K562 (cell line): Measurements from ENCODE around the gene PTH1R. TPM values are rescaled to one million over a fixed set of nuclear protein-coding genes. Genes with fewer than 3 reads are reported as not detected.

Experiments used
- ATAC-seq: fragments of 200-7000 bp; cut with Tn5 transposase; 3 replicates; pipeline ENCODE4 v1.9.1; 2020; ENCODE audit warnings: moderate library complexity
- BruUV-seq: library from RNA; stranded (reverse); fragments of 400-500 nt; replicated peaks from 2 replicates; lab custom pipeline; 2021; lab: Mats Ljungman, UMichigan
- CTCF ChIA-PET: fragments of 300-600 bp; formaldehyde crosslinking; extraction: SDS; loops from one replicate; lab custom pipeline; 2021; ENCODE audit warnings: low intra/inter-chr PET ratio; lab: Yijun Ruan, JAX
- POLR2A ChIA-PET: fragments of 300-600, 350-650 bp; sonication (Branson Sonifier 250); formaldehyde crosslinking; extraction: SDS; loops from one replicate; lab custom pipeline; 2021; ENCODE audit warnings: antibody characterized with exemption, inconsistent platforms; lab: Yijun Ruan, JAX
- DNase-seq, 4 experiments: peaks; one replicate each; pipeline versions ENCODE4 v3.0.0 to v3.0.0-alpha.2; 2011 to 2018; ENCODE audit warnings: low spot score in 3 of 4, mixed read lengths in 3 of 4; ENCODE audit errors: extremely low read depth in 1 of 4
- FAIRE-seq: peaks from 2 replicates; lab custom pipeline; 2011; peaks lifted over from hg19 to GRCh38; lab: Jason Lieb, UNC
- H2AFZ ChIP-seq: 2 replicates; pipeline ENCODE4 v1.6.0; 2011; ENCODE audit warnings: low read depth, low read length, control low read depth, inconsistent platforms
- H3K27ac ChIP-seq: fragments of 200-600 bp; 3 replicates; pipeline ENCODE4 v1.8.0; 2011; ENCODE audit warnings: low read depth, mild to moderate bottlenecking, control low read depth, inconsistent platforms, low read length, moderate library complexity, mixed read lengths; ENCODE audit errors: extremely low read depth
- H3K27me3 ChIP-seq, 2 experiments: fragments of 300-600 bp in 1 of 2; 2 replicates in 1 of 2; 3 replicates in 1 of 2; pipeline versions ENCODE4 v1.6.0 to v1.8.0; 2011; ENCODE audit warnings: inconsistent platforms in 2 of 2, low read length in 2 of 2, mild to moderate bottlenecking in 1 of 2, mixed read lengths in 1 of 2, moderate library complexity in 1 of 2; ENCODE audit not compliant: control insufficient read depth in 2 of 2, insufficient read depth in 2 of 2
- H3K36me3 ChIP-seq: fragments of 300-600 bp; 3 replicates; pipeline ENCODE4 v1.8.0; 2011; ENCODE audit warnings: mild to moderate bottlenecking, low read length, inconsistent platforms; ENCODE audit not compliant: control insufficient read depth, insufficient read depth
- H3K4me1 ChIP-seq, 2 experiments: fragments of 200-600 bp in 1 of 2; replicated peaks in 1 of 2; 2 replicates in 1 of 2; 3 replicates in 1 of 2; pipeline versions ENCODE4 v1.5.1 to v1.8.0; 2011; ENCODE audit warnings: inconsistent platforms in 2 of 2, low read length in 2 of 2, mild to moderate bottlenecking in 1 of 2, mixed read lengths in 1 of 2, moderate library complexity in 1 of 2; ENCODE audit not compliant: control insufficient read depth in 2 of 2, insufficient read depth in 2 of 2
- H3K4me2 ChIP-seq: 2 replicates; pipeline ENCODE4 v1.6.1; 2011; ENCODE audit warnings: low read length, control low read depth, inconsistent platforms, mixed read lengths; ENCODE audit not compliant: insufficient read depth
- H3K4me3 ChIP-seq: fragments of 200-600 bp; sonication (generic), shearing (Covaris generic); 2 replicates; pipeline ENCODE4 v1.5.1; 2016; ENCODE audit warnings: control low read depth, inconsistent platforms
- H3K79me2 ChIP-seq: fragments of 200-600 bp; 3 replicates; pipeline ENCODE4 v1.8.0; 2011; ENCODE audit warnings: low read length, inconsistent platforms; ENCODE audit not compliant: control insufficient read depth, insufficient read depth
- H3K9ac ChIP-seq, 2 experiments: 2 replicates each; pipeline versions ENCODE4 v1.6.0 to v1.6.1; 2011; ENCODE audit warnings: low read depth in 2 of 2, low read length in 2 of 2, control low read depth in 1 of 2, inconsistent platforms in 1 of 2, mild to moderate bottlenecking in 1 of 2, mixed read lengths in 1 of 2; ENCODE audit not compliant: insufficient read depth in 1 of 2
- H3K9me1 ChIP-seq: one replicate; pipeline ENCODE4 v1.6.0; 2011; ENCODE audit warnings: inconsistent platforms, mild to moderate bottlenecking, low read length, moderate library complexity; ENCODE audit not compliant: control insufficient read depth, insufficient read depth
- H3K9me3 ChIP-seq: replicated peaks from 2 replicates; pipeline ENCODE4 v1.5.1; 2011; ENCODE audit warnings: low read depth, low read length, inconsistent platforms; ENCODE audit not compliant: control insufficient read depth, insufficient read depth
- H4K20me1 ChIP-seq: replicated peaks from 2 replicates; pipeline ENCODE4 v1.6.1; 2011; ENCODE audit warnings: low read length, inconsistent platforms, mixed read lengths; ENCODE audit not compliant: control insufficient read depth, insufficient read depth
- E2F6 ChIP-seq, 2 experiments: IDR thresholded peaks; 2 replicates each; pipeline ENCODE4 v1.6.1; 2011; ENCODE audit warnings: borderline replicate concordance in 1 of 2, control low read depth in 1 of 2, low read depth in 1 of 2, low read length in 1 of 2, mild to moderate bottlenecking in 1 of 2, mixed read lengths in 1 of 2, moderate library complexity in 1 of 2; ENCODE audit not compliant: insufficient read depth in 1 of 2, insufficient read length in 1 of 2, poor library complexity in 1 of 2, severe bottlenecking in 1 of 2; ENCODE audit errors: extremely low read depth in 1 of 2
- RBBP5 ChIP-seq: fragments of 200-600 bp; sonication (generic); IDR thresholded peaks from 2 replicates; pipeline ENCODE4 v1.6.1; 2012; ENCODE audit warnings: borderline replicate concordance, mild to moderate bottlenecking, low read length, control low read depth, inconsistent platforms; ENCODE audit not compliant: insufficient read depth, poor library complexity, severe bottlenecking
- RERE ChIP-seq: sonication (generic); formaldehyde crosslinking; IDR thresholded peaks from 2 replicates; pipeline ENCODE4 v1.8.0; 2023; ENCODE audit warnings: missing genetic modification reagents, mild to moderate bottlenecking, borderline replicate concordance
- TRIM28 ChIP-seq: fragments of 450-650 bp; IDR thresholded peaks from 2 replicates; pipeline ENCODE4 v1.6.1; 2017
- ZBED1 ChIP-seq: IDR thresholded peaks from 2 replicates; pipeline ENCODE4 v1.6.1; 2014
- ZBTB7A ChIP-seq: IDR thresholded peaks from 2 replicates; pipeline ENCODE4 v1.6.1; 2011; ENCODE audit warnings: low read depth, mild to moderate bottlenecking, low read length, moderate library complexity, borderline replicate concordance; ENCODE audit not compliant: control insufficient read depth
- WGBS: fragments of 100-300 bp; shearing (Covaris generic); methylation state at CpG from one replicate; pipeline ENCODE4 v1.1.6; 2016; ENCODE audit warnings: low coverage, mixed read lengths; ENCODE audit not compliant: insufficient coverage; ENCODE audit errors: missing lambda C conversion rate; 5-methylcytosine and 5-hydroxymethylcytosine counted together
- in situ Hi-C: fragments of 300-500 bp; cut with MboI; formaldehyde crosslinking; loops from 4 replicates; pipeline ENCODE4 v1.15.0; 2018; ENCODE audit warnings: inconsistent platforms, mixed read lengths
- intact Hi-C: fragments of 100-400 bp; cut with micrococcal nuclease; formaldehyde crosslinking; loops from 2 replicates; pipeline ENCODE4 v1.14.2; 2022
- polyA plus RNA-seq, 8 experiments: library from polyadenylated mRNA; depleted of rRNA in 4 of 8; stranded (reverse) in 5 of 8; unstranded in 3 of 8; fragments of >200 nt; fragmentation: Nextera tagmentation in 2 of 8; fragmentation: Illumina TruSeq in 1 of 8; extraction: Ambion mirVana in 2 of 8; extraction: Trizol in 1 of 8; gene quantifications; 2 replicates each; pipeline versions ENCODE4 v1.2.1 to v1.2.3, GENCODE V29; 2011 to 2014; ENCODE audit warnings: inconsistent platforms in 1 of 8, missing spikeins in 1 of 8
- total RNA-seq, 7 experiments: library from RNA; depleted of rRNA in 6 of 7; stranded (reverse); fragments of >200 nt in 6 of 7; fragmentation: Illumina TruSeq in 2 of 7; extraction: Trizol in 2 of 7; gene quantifications; 2 replicates each; pipeline versions ENCODE4 v1.2.1 to v1.2.3, GENCODE V29; 2011 to 2021; ENCODE audit warnings: low replicate concordance in 1 of 7

PTH1R gene
- total and polyA plus RNA-seq, 9 of the 15 experiments (the other 6 are each of a cell fraction or from before 2014, with no cell fraction given), result not detected

- Histone ChIP-seq H3K27ac (no peak overlapping the region), H3K9me1 (no peaks in the 10 kb centered on the region), H3K4me1 (peaks cover 0 to 4% of the 10 kb centered on the region in 2 experiments; a peak in 1 of 5 replicates), H3K9me3 (no peaks in the 10 kb centered on the region), H4K20me1 (peaks cover 17% of the 10 kb centered on the region), H3K79me2 (no peaks in the 10 kb centered on the region), H3K4me3 (no peak overlapping the region), H2AFZ (no peak overlapping the region), H3K27me3 (peaks cover 22 to 73% of the 10 kb centered on the region in 2 experiments), H3K4me2 (no peak overlapping the region), H3K36me3 (no peaks in the 10 kb centered on the region), H3K9ac (no peak overlapping the region)
- intact Hi-C loops, result no loop called here
- CTCF ChIA-PET, result no interaction called here
- 0 out of 2 replicates have a peak, but pooled peaks have one; percentile 22 for TF ChIP-seq ZBTB7A
- TF ChIP-seq E2F6 (IDR thresholded peaks at IDR 0.05; ENCODE audit: borderline replicate concordance in 1 of 2, extremely low read depth in 1 of 2, insufficient read depth in 1 of 2, insufficient read length in 1 of 2, low read depth in 1 of 2, low read length in 1 of 2, poor library complexity in 1 of 2, severe bottlenecking in 1 of 2), result peak in 1 of 2 experiments; percentile 28
- no peak for TF ChIP-seq ZBED1
- in situ Hi-C loops, result no loop called here
- FAIRE-seq, result no peak
- WGBS, result 3% methylated on average over 15 of the region's 18 CpGs
- ATAC-seq, result no peak
- no TSS peak for BruUV-seq
- POLR2A ChIA-PET, result interaction anchor here (0.6 kb wide), 1 partner anchor 76 kb away, joined by 4 read pairs; no protein-coding TSS in a partner anchor
- no peak for DNase-seq
These were observed 3.1 kb upstream of the PTH1R start for GRCh38 chr3:46874430-46874829.

GRCh38 chr3:46875560-46875959 is 2.0 kb upstream of the PTH1R start:
- H3K4me1 ChIP-seq, result peaks cover 0 to 4% of the 10 kb centered on the region in 2 experiments; a peak in 1 of 5 replicates
- H3K9me3 ChIP-seq, result no peaks in the 10 kb centered on the region
- ATAC-seq (no peak), DNase-seq (no peak), FAIRE-seq (no peak)
- H3K36me3 ChIP-seq, result no peaks in the 10 kb centered on the region
- POLR2A ChIA-PET, result interaction anchor here (1.0 kb wide), 1 partner anchor 13 kb away, joined by 5 read pairs; no protein-coding TSS in a partner anchor
- H3K4me2 ChIP-seq, result no peak overlapping the region
- peaks cover 19% of the 10 kb centered on the region for H4K20me1 ChIP-seq
- intact Hi-C loops (no loop called here), in situ Hi-C loops (no loop called here)
- no peak overlapping the region for H2AFZ ChIP-seq
- no TSS peak for BruUV-seq
- no peak overlapping the region for H3K4me3 ChIP-seq
- H3K27me3 ChIP-seq, result peaks cover 24 to 71% of the 10 kb centered on the region in 2 experiments
- H3K9ac ChIP-seq, result no peak overlapping the region
- CTCF ChIA-PET, result no interaction called here
- H3K79me2 ChIP-seq, result no peaks in the 10 kb centered on the region
- H3K9me1 ChIP-seq, result no peaks in the 10 kb centered on the region
- WGBS, result 11% methylated on average over 9 of the region's 9 CpGs
- H3K27ac ChIP-seq, result no peak overlapping the region
- TF ChIP-seq TRIM28 (no peak), RBBP5 (no peak), RERE (no peak)
